ENCODE results near the gene MMP17.

Gene MMP17

GRCh38 chr12:131847456-131847855 is 19.3 kb downstream of the MMP17 start:
- no peaks in the 10 kb centered on the region for H3K4me1 ChIP-seq (ENCODE audit: control insufficient read depth in 1 of 2, insufficient read depth in 2 of 2, low read length in 2 of 2)
- no peaks in the 10 kb centered on the region for H3K9me3 ChIP-seq (ENCODE audit: control insufficient read depth in 1 of 2, low read length in 2 of 2)
- no peak overlapping the region for H3K27ac ChIP-seq (ENCODE audit: low read depth, low read length)
- no peaks in the 10 kb centered on the region for H3K36me3 ChIP-seq (ENCODE audit: control insufficient read depth in 1 of 2, insufficient read depth in 2 of 2, low read length in 2 of 2)
- no peak overlapping the region for H3K4me3 ChIP-seq (ENCODE audit: low read depth in 1 of 2, low read length in 2 of 2)
- H3K9ac ChIP-seq (ENCODE audit: low read depth in 1 of 2, low read length in 2 of 2): no peak overlapping the region
- no peaks in the 10 kb centered on the region for H3K27me3 ChIP-seq (ENCODE audit: control insufficient read depth in 1 of 2, insufficient read depth in 2 of 2, low read length in 2 of 2)

GRCh38 chr12:131848753-131849152 is 20.6 kb downstream of the MMP17 start:
- Histone ChIP-seq H3K4me3 (ENCODE audit: low read depth in 1 of 2, low read length in 2 of 2) (no peak overlapping the region), H3K9me3 (ENCODE audit: control insufficient read depth in 1 of 2, low read length in 2 of 2) (no peaks in the 10 kb centered on the region), H3K27ac (ENCODE audit: low read depth, low read length) (no peak overlapping the region), H3K36me3 (ENCODE audit: control insufficient read depth in 1 of 2, insufficient read depth in 2 of 2, low read length in 2 of 2) (no peaks in the 10 kb centered on the region), H3K27me3 (ENCODE audit: control insufficient read depth in 1 of 2, insufficient read depth in 2 of 2, low read length in 2 of 2) (no peaks in the 10 kb centered on the region), H3K9ac (ENCODE audit: low read depth in 1 of 2, low read length in 2 of 2) (no peak overlapping the region), H3K4me1 (ENCODE audit: control insufficient read depth in 1 of 2, insufficient read depth in 2 of 2, low read length in 2 of 2) (no peaks in the 10 kb centered on the region)

GRCh38 chr12:131849700-131850553 is 21.7 kb downstream of the MMP17 start:
- Histone ChIP-seq H3K27me3 (ENCODE audit: control insufficient read depth in 1 of 2, insufficient read depth in 2 of 2, low read length in 2 of 2) (peaks cover 0 to 5% of the 10 kb centered on the region in 2 donors), H3K4me1 (ENCODE audit: control insufficient read depth in 1 of 2, insufficient read depth in 2 of 2, low read length in 2 of 2) (no peaks in the 10 kb centered on the region), H3K9me3 (ENCODE audit: control insufficient read depth in 1 of 2, low read length in 2 of 2) (no peaks in the 10 kb centered on the region), H3K9ac (ENCODE audit: low read depth in 1 of 2, low read length in 2 of 2) (no peak overlapping the region), H3K36me3 (ENCODE audit: control insufficient read depth in 1 of 2, insufficient read depth in 2 of 2, low read length in 2 of 2) (no peaks in the 10 kb centered on the region), H3K4me3 (ENCODE audit: low read depth in 1 of 2, low read length in 2 of 2) (no peak overlapping the region), H3K27ac (ENCODE audit: low read depth, low read length) (no peak overlapping the region)

- H3K36me3 ChIP-seq (ENCODE audit: control insufficient read depth in 1 of 2, insufficient read depth in 2 of 2, low read length in 2 of 2): no peaks in the 10 kb centered on the region
- peaks cover 2 to 12% of the 10 kb centered on the region in 2 donors for H3K27me3 ChIP-seq (ENCODE audit: control insufficient read depth in 1 of 2, insufficient read depth in 2 of 2, low read length in 2 of 2)
- no peaks in the 10 kb centered on the region for H3K4me1 ChIP-seq (ENCODE audit: control insufficient read depth in 1 of 2, insufficient read depth in 2 of 2, low read length in 2 of 2)
- no peaks in the 10 kb centered on the region for H3K9me3 ChIP-seq (ENCODE audit: control insufficient read depth in 1 of 2, low read length in 2 of 2)
- no peak overlapping the region for H3K27ac ChIP-seq (ENCODE audit: low read depth, low read length)
- no peak overlapping the region for H3K4me3 ChIP-seq (ENCODE audit: low read depth in 1 of 2, low read length in 2 of 2)
- H3K9ac ChIP-seq (ENCODE audit: low read depth in 1 of 2, low read length in 2 of 2): no peak overlapping the region
Observed at GRCh38 chr12:131850856-131851559, 22.8 kb downstream of the MMP17 start.

GRCh38 chr12:131851741-131852550 is 23.8 kb downstream of the MMP17 start:
- no peaks in the 10 kb centered on the region for H3K9me3 ChIP-seq (ENCODE audit: control insufficient read depth in 1 of 2, low read length in 2 of 2)
- no peak overlapping the region for H3K4me3 ChIP-seq (ENCODE audit: low read depth in 1 of 2, low read length in 2 of 2)
- H3K27ac ChIP-seq (ENCODE audit: low read depth, low read length): no peak overlapping the region
- H3K36me3 ChIP-seq (ENCODE audit: control insufficient read depth in 1 of 2, insufficient read depth in 2 of 2, low read length in 2 of 2): no peaks in the 10 kb centered on the region
- no peaks in the 10 kb centered on the region for H3K4me1 ChIP-seq (ENCODE audit: control insufficient read depth in 1 of 2, insufficient read depth in 2 of 2, low read length in 2 of 2)
- H3K27me3 ChIP-seq (ENCODE audit: control insufficient read depth in 1 of 2, insufficient read depth in 2 of 2, low read length in 2 of 2): peaks cover 4 to 15% of the 10 kb centered on the region in 2 donors
- no peak overlapping the region for H3K9ac ChIP-seq (ENCODE audit: low read depth in 1 of 2, low read length in 2 of 2)

- Histone ChIP-seq H3K4me1 (ENCODE audit: control insufficient read depth in 1 of 2, insufficient read depth in 2 of 2, low read length in 2 of 2) (no peaks in the 10 kb centered on the region), H3K4me3 (ENCODE audit: low read depth in 1 of 2, low read length in 2 of 2) (no peak overlapping the region), H3K27ac (ENCODE audit: low read depth, low read length) (no peak overlapping the region), H3K36me3 (ENCODE audit: control insufficient read depth in 1 of 2, insufficient read depth in 2 of 2, low read length in 2 of 2) (no peaks in the 10 kb centered on the region), H3K9me3 (ENCODE audit: control insufficient read depth in 1 of 2, low read length in 2 of 2) (no peaks in the 10 kb centered on the region), H3K27me3 (ENCODE audit: control insufficient read depth in 1 of 2, insufficient read depth in 2 of 2, low read length in 2 of 2) (peaks cover 4 to 15% of the 10 kb centered on the region in 2 donors), H3K9ac (ENCODE audit: low read depth in 1 of 2, low read length in 2 of 2) (no peak overlapping the region)
Observed at GRCh38 chr12:131852551-131853299, 24.5 kb downstream of the MMP17 start.

- Histone ChIP-seq H3K27me3 (ENCODE audit: control insufficient read depth in 1 of 2, insufficient read depth in 2 of 2, low read length in 2 of 2) (peaks cover 4 to 15% of the 10 kb centered on the region in 2 donors), H3K9ac (ENCODE audit: low read depth in 1 of 2, low read length in 2 of 2) (no peak overlapping the region), H3K4me1 (ENCODE audit: control insufficient read depth in 1 of 2, insufficient read depth in 2 of 2, low read length in 2 of 2) (no peaks in the 10 kb centered on the region), H3K27ac (ENCODE audit: low read depth, low read length) (no peak overlapping the region), H3K4me3 (ENCODE audit: low read depth in 1 of 2, low read length in 2 of 2) (no peak overlapping the region), H3K36me3 (ENCODE audit: control insufficient read depth in 1 of 2, insufficient read depth in 2 of 2, low read length in 2 of 2) (no peaks in the 10 kb centered on the region), H3K9me3 (ENCODE audit: control insufficient read depth in 1 of 2, low read length in 2 of 2) (no peaks in the 10 kb centered on the region)
Observed at GRCh38 chr12:131853832-131854797, 25.9 kb downstream of the MMP17 start.

- no peak overlapping the region for H3K4me3 ChIP-seq (ENCODE audit: low read depth in 1 of 2, low read length in 2 of 2)
- H3K9ac ChIP-seq (ENCODE audit: low read depth in 1 of 2, low read length in 2 of 2): no peak overlapping the region
- H3K36me3 ChIP-seq (ENCODE audit: control insufficient read depth in 1 of 2, insufficient read depth in 2 of 2, low read length in 2 of 2): no peaks in the 10 kb centered on the region
- H3K27ac ChIP-seq (ENCODE audit: low read depth, low read length): no peak overlapping the region
- H3K27me3 ChIP-seq (ENCODE audit: control insufficient read depth in 1 of 2, insufficient read depth in 2 of 2, low read length in 2 of 2): peaks cover 4 to 15% of the 10 kb centered on the region in 2 donors
- H3K4me1 ChIP-seq (ENCODE audit: control insufficient read depth in 1 of 2, insufficient read depth in 2 of 2, low read length in 2 of 2): no peaks in the 10 kb centered on the region
- H3K9me3 ChIP-seq (ENCODE audit: control insufficient read depth in 1 of 2, low read length in 2 of 2): no peaks in the 10 kb centered on the region
Observed at GRCh38 chr12:131854861-131855476, 26.8 kb downstream of the MMP17 start.

Measured in duodenal mucosa (tissue), 2 donors.